K562 (cell line): ENCODE results near the gene DNAJB6. TPM values are rescaled to one million over a fixed set of nuclear protein-coding genes. Genes with fewer than 3 reads are reported as not detected.

Experiments
- CTCF ChIP-seq, 3 experiments: IDR thresholded peaks in 2 of 3; conservative IDR thresholded peaks in 1 of 3; 2 replicates each; pipeline ENCODE4 v1.5.1; 2011 to 2012; ENCODE audit warnings: low read length in 3 of 3, mild to moderate bottlenecking in 3 of 3, control low read depth in 2 of 3, improper control_type of control experiment in 1 of 3, inconsistent platforms in 1 of 3, low read depth in 1 of 3, mixed read lengths in 1 of 3, moderate library complexity in 1 of 3; ENCODE audit not compliant: insufficient read depth in 2 of 3
- EGR1 ChIP-seq: fragments of 450-650 bp; conservative IDR thresholded peaks from 2 replicates; pipeline ENCODE4 v1.6.1; 2017; ENCODE audit warnings: mild to moderate bottlenecking
- HMGN3 ChIP-seq: IDR thresholded peaks from 2 replicates; pipeline ENCODE4 v1.6.1; 2011; ENCODE audit warnings: borderline replicate concordance, low read depth, mild to moderate bottlenecking, mixed read lengths, low read length; ENCODE audit not compliant: insufficient read length; ENCODE audit errors: extremely low read depth
- NBN ChIP-seq: fragments of 450-650 bp; IDR thresholded peaks from 2 replicates; pipeline ENCODE4 v1.6.1; 2016; ENCODE audit warnings: low read depth, mild to moderate bottlenecking
- NR2C1 ChIP-seq, 2 experiments: fragments of 450-650 bp; IDR thresholded peaks; 2 replicates each; pipeline ENCODE4 v1.6.1; 2017; ENCODE audit warnings: mild to moderate bottlenecking in 2 of 2, antibody characterized with exemption in 1 of 2, inconsistent platforms in 1 of 2, missing compliant biosample characterization in 1 of 2, missing genetic modification characterization in 1 of 2
- PHF8 ChIP-seq: fragments of 200-600 bp; sonication (generic); IDR thresholded peaks from 2 replicates; pipeline ENCODE4 v1.6.1; 2012; ENCODE audit warnings: mixed run types, mild to moderate bottlenecking, inconsistent platforms, low read length, moderate library complexity, borderline replicate concordance
- POLR2G ChIP-seq: fragments of 200-400 bp; formaldehyde crosslinking; IDR thresholded peaks from 2 replicates; pipeline ENCODE4 v1.6.1; 2017; ENCODE audit warnings: low read depth, mild to moderate bottlenecking, antibody characterized with exemption, low read length, moderate library complexity
- PRMT5 ChIP-seq: sonication (generic); formaldehyde crosslinking; IDR thresholded peaks from 2 replicates; pipeline ENCODE4 v1.5.0; 2020; ENCODE audit warnings: missing genetic modification reagents
- RAD21 ChIP-seq, 2 experiments: fragments of 250-450 bp in 1 of 2; fragments of 450-650 bp in 1 of 2; sonication (Bioruptor Pico) in 1 of 2; formaldehyde crosslinking in 1 of 2; IDR thresholded peaks in 1 of 2; conservative IDR thresholded peaks in 1 of 2; 2 replicates each; pipeline versions ENCODE4 v1.4.0 to v1.8.0; 2020 to 2022; ENCODE audit warnings: mild to moderate bottlenecking in 2 of 2, moderate library complexity in 1 of 2
- RB1 ChIP-seq: fragments of 450-650 bp; IDR thresholded peaks from 2 replicates; pipeline ENCODE4 v1.6.1; 2017; ENCODE audit warnings: low read depth, mild to moderate bottlenecking
- SMAD4 ChIP-seq: fragments of 250-450 bp; sonication (Bioruptor Pico); conservative IDR thresholded peaks from 2 replicates; pipeline ENCODE4 v1.8.0; 2021; ENCODE audit warnings: inconsistent platforms, mild to moderate bottlenecking, moderate library complexity
- TEAD1 ChIP-seq, 2 experiments: fragments of 450-650 bp in 1 of 2; sonication (generic) in 1 of 2; formaldehyde crosslinking; IDR thresholded peaks; 2 replicates each; pipeline versions ENCODE4 v1.4.0 to v1.8.0; 2020 to 2022; ENCODE audit warnings: mild to moderate bottlenecking in 2 of 2, missing genetic modification reagents in 1 of 2
- ZBED1 ChIP-seq: IDR thresholded peaks from 2 replicates; pipeline ENCODE4 v1.6.1; 2014
- ZKSCAN1 ChIP-seq: fragments of 150-350 bp; IDR thresholded peaks from 2 replicates; pipeline ENCODE4 v1.6.1; 2016; ENCODE audit warnings: low read depth, low read length
- ZNF384 ChIP-seq: IDR thresholded peaks from 2 replicates; pipeline ENCODE4 v1.6.1; 2012; ENCODE audit warnings: low read depth, low read length, improper control_type of control experiment
- ZNF592 ChIP-seq: fragments of 450-650 bp; IDR thresholded peaks from 2 replicates; pipeline ENCODE4 v1.6.1; 2017; ENCODE audit warnings: antibody characterized with exemption, mild to moderate bottlenecking
- polyA plus RNA-seq, 8 experiments: library from polyadenylated mRNA; depleted of rRNA in 4 of 8; stranded (reverse) in 5 of 8; unstranded in 3 of 8; fragments of >200 nt; fragmentation: Nextera tagmentation in 2 of 8; fragmentation: Illumina TruSeq in 1 of 8; extraction: Ambion mirVana in 2 of 8; extraction: Trizol in 1 of 8; gene quantifications; 2 replicates each; pipeline versions ENCODE4 v1.2.1 to v1.2.3, GENCODE V29; 2011 to 2014; ENCODE audit warnings: inconsistent platforms in 1 of 8, missing spikeins in 1 of 8
- total RNA-seq, 7 experiments: library from RNA; depleted of rRNA in 6 of 7; stranded (reverse); fragments of >200 nt in 6 of 7; fragmentation: Illumina TruSeq in 2 of 7; extraction: Trizol in 2 of 7; gene quantifications; 2 replicates each; pipeline versions ENCODE4 v1.2.1 to v1.2.3, GENCODE V29; 2011 to 2021; ENCODE audit warnings: low replicate concordance in 1 of 7
- TF ChIP-seq, protein P1 (sequence below): sonication (generic); formaldehyde crosslinking; IDR thresholded peaks from 2 replicates; pipeline ENCODE4 v1.8.0; 2022; ENCODE audit warnings: missing genetic modification reagents, mild to moderate bottlenecking, moderate library complexity, borderline replicate concordance

DNAJB6 gene
- total and polyA plus RNA-seq, 9 of the 15 experiments (the other 6 are each of a cell fraction or from before 2014, with no cell fraction given), result 84.5 to 158 (median 135) TPM

DNA sequence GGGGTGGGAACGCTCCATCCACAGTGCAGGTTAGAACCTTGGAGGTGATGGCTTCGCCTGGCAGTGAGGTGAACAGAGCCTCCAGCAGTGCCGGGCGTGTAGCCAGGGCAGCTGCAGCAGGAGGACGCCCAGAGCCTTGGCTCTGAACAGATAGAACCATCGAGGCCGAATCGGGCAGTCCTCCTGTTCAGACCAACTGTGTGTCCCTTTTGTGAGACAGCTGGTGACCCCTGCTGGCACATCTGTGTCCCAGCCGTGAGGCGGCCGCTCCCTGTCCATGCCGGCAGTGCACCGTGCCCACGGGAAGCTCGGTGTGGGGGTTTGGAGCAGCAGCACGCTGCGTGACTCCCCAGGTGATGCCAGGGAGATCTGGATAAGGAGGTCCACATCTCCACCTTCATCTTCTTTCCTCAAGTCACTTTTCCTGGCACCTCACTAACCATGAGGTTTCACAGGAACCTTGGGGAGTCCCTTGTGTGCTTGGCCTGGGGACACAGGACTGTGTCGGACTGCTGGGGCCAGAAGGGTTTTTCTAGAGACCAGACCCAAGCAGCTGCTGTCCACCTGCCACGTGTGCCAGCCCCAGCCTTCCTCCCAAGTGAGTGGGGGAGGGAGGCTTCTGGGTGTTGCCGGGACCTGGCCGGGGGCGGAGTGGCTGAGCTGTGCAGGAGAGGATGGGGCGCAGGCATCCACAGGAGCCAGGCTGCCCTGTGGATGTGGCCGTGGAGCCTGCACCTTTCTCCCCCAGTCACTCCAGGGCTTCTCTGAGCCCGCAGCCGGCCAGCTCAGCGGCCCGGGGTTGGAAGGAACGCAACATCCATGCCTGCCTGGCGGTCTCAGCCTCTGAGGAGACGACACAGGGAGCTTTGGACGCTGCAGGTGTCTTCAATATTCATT, 69.4 kb downstream of the DNAJB6 start (continued):
- TF ChIP-seq CTCF (IDR thresholded peaks at IDR 0.05 in 2 of 3, conservative IDR thresholded peaks at IDR 0.05 in 1 of 3; ENCODE audit: insufficient read depth in 2 of 3, low read depth in 1 of 3, low read length in 3 of 3) (peak; percentile 59 to 74 (median 67)), NBN (no peak), PRMT5 (CRISPR knock-in tag) (no peak), POLR2G (peak; percentile 44; the same call in 1 of the 2 replicates), ZNF592 (peak; percentile 9; the same call in 1 of the 2 replicates), EGR1 (0 out of 2 replicates have a peak, but pooled peaks have one; percentile 20), ZNF384 (no peak), NR2C1 (IDR thresholded peaks at IDR 0.05) (no peak), NR2C1 (tag; IDR thresholded peaks at IDR 0.05) (no peak), RB1 (peak; percentile 37; the same call in 1 of the 2 replicates), SMAD4 (no peak), ZKSCAN1 (peak; percentile 56), TEAD1 (CRISPR knock-in tag; IDR thresholded peaks at IDR 0.05) (0 out of 4 replicates have a peak, but pooled peaks of 1 of the 2 experiments have one; percentile 12), ZBED1 (no peak), PHF8 (no peak), HMGN3 (peak; percentile 6), RAD21 (CRISPR knock-in tag; conservative IDR thresholded peaks at IDR 0.05 in 1 of 2, IDR thresholded peaks at IDR 0.05 in 1 of 2) (peak; percentile 26 to 50; a peak in 3 of 4 replicates)
- TF ChIP-seq, protein P1, sequence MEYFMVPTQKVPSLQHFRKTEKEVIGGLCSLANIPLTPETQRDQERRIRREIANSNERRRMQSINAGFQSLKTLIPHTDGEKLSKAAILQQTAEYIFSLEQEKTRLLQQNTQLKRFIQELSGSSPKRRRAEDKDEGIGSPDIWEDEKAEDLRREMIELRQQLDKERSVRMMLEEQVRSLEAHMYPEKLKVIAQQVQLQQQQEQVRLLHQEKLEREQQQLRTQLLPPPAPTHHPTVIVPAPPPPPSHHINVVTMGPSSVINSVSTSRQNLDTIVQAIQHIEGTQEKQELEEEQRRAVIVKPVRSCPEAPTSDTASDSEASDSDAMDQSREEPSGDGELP, result peak; percentile 38; the same call in 1 of the 2 replicates
